NCI-H2107 treated with DMSO at 0.1 percent for 48 hours (cell line): ENCODE data around the gene ZBED2.
"Not testable (repeated sequence)": the region's sequence is repeated elsewhere in the genome, so short reads cannot be mapped to it uniquely, and the experiment has no call there.

Experiments used
- DNase-seq: peaks from one replicate; lab custom pipeline; 2025; ENCODE audit not compliant: unreplicated experiment; lab: John Stamatoyannopoulos, UW

Gene ZBED2

GRCh38 chr3:111577113-111577512, 18.0 kb downstream of the ZBED2 start:
- no peak for DNase-seq

- no peak for DNase-seq
Measured at GRCh38 chr3:111571907-111572460, 23.2 kb downstream of the ZBED2 start.

- DNase-seq = no peak
Measured at GRCh38 chr3:111571282-111571681, 23.9 kb downstream of the ZBED2 start.

DNA sequence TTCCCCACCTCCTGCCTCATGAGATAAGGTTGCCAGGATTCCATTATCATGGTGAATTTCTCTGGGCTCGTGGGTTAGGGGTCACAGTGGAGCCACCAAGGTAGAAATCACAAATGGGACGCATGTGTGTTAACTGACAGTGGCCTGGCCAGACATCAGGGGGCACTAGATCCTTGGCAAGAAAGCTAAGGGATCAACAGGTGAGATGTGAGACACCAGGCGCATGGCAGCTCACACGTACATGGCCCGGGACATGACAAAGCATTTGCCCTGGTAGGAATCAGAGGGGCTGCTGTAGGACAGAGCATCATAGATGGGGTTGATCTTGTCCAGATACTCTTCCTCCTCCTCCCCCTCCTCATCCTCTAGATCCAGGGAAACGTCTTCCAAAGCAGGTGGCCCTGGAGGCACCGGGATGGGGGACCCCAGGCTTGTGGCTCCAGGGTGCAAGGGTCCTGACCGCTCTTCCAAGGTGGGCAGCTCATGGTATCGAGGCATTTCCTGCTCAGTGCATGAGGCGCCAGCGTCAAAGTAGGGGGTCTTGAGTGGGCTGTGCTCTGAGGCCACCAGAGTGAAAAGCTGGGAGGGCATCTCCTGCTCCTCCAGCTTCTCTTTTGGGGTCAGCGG, 24.6 kb downstream of the ZBED2 start:
- no peak for DNase-seq

DNA sequence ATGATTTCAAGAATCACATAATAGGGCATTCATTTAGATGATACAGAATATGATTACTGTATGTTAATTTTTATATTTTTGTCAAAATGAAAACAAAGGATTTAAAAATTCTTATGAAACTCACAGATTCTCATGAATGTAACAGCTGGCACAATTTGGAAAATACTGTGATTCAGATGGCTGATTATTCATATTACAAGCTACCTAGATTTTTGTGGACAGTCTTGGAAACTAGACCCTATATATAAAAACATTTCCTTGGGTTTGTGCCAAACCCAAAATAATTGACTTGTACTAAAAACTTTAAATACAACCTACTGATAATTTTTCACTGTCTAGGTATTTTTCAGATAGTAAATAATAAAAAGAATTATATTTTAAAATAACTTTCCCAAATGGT, 26.2 kb downstream of the ZBED2 start:
- no peak for DNase-seq

DNA sequence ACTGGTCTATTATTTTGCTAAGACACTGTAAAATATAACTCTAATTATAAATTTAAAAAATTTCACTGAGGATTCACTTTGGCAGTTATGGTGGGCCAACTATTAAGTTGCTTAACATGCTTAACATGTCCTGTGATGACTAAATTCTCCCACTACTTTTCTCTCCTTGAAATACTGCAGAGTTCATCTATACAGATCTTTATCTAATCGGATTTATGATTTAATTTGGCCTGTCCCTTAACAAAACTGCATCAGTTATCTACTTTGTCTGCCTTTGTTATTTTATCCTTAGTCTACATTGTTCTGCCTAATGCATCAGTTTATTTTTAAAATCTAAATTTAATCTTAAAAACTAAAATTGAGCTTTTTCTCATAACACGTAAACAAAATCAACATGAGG, 26.8 kb downstream of the ZBED2 start:
- DNase-seq = no peak

DNA sequence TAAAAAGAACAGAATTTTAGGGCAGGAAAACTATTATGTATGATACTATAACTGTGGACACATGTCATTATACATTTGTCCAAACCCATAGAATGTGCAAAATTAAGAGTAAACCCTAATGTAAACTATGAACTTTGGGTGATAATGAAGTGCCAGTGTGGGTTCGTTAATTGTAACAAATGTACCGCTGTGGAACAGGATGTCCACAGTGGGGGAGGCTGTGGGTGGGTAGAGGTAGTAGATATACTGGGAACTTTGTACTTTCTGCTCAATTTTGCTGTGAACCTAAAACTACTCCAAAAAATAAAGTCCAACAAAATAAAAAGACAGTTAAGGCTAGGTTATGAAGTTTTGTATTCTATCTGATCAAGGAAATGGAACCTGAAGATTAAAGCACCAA, 28.3 kb downstream of the ZBED2 start:
- no peak for DNase-seq

DNA sequence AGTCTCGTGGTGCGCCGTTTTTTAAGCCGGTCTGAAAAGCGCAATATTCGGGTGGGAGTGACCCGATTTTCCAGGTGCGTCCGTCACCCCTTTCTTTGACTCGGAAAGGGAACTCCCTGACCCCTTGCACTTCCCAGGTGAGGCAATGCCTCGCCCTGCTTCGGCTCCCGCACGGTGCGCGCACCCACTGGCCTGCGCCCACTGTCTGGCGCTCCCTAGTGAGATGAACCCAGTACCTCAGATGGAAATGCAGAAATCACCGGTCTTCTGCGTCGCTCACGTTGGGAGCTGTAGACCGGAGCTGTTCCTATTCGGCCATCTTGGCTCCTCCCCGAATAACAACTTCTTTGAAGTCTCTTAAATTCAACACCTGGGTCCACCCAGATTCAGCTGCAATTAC, 33.2 kb downstream of the ZBED2 start:
- DNase-seq = not testable (repeated sequence)

DNA sequence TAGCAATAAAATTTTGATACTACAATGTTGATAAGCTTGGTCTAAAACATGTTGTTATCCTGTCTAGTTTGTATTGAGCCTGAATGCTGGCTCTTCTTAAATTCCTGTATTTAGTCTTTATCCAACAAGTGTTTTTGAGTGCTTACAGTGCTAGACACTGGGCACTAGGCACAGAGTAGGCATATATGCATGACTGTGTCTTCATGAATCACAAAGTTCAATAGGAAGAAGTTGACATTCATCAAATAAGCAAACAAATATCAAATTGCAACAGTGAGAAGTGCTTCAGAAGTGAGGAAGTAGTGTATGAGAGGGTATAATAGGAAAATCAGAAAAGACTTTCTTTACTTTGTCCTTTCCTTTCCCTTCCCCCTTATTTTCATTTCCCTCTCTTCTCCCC, 46.4 kb downstream of the ZBED2 start:
- DNase-seq = no peak

DNA sequence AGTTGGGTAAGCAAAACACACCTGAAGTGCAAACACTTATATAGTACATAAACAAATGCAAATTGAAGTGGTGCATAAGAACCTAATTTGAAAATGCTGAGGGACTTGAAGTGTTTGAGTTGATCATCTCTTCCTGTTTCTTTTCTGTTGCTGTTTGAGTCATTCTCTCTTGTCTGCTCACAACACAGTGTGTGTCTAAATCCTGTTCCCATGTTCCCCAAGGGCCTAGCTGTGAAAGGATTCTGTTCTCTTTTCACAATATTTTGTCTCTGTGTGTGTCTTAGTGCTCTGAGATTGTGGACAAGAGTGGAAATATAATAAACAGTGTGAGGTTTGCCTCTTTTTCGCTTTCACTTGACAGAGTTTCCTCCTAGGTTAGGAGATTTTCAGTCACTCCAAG, 47.1 kb downstream of the ZBED2 start:
- DNase-seq = no peak

DNA sequence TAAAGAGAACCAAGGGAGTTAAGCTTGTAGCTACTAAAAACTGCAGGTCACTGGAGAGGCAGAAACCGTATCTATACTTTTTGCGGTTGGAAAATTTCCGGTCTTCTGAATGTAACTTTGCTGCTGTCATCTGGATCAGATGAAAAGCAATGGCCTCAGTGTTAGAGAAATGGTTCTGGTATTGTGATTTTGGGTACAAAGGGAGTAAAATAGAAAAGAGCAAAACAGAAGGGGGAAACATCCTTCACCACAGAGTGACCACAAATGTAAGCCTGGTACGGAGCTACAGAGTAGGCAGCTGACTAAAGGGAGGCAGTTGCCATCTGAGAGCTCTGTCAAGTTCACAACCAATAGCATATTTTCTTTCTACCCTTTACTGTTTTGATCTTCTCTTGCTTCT, 47.5 kb downstream of the ZBED2 start:
- DNase-seq = no peak

DNA sequence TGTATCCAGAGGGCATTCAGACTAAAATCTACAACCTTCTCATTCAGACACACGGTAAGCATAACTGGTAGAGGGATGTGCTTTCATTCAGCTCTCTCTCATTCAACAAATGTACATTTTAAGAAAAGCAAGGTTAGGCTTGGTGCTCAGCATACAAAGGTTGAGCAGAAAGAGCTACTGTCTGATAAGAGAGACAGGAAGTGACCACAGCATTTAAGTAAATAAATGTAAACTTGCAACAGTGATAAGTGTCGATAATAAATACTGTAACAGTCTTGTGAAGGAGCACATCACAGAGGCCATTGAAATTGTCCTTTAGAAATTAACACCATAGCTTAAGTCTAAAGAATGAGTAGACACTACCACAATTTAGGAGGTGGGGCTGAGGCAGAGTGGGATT, 49.8 kb downstream of the ZBED2 start:
- DNase-seq = no peak
